GM18907 (cell line): ENCODE data around the gene TTC21B.

Experiments used
- ATAC-seq: cut with Tn5 transposase; IDR thresholded peaks from one replicate; pipeline ENCODE4 v1.9.1; 2021; ENCODE audit warnings: mild to moderate bottlenecking, moderate library complexity; ENCODE audit not compliant: unreplicated experiment

Gene TTC21B

GRCh38 chr2:165927353-165927752 is 26.2 kb downstream of the TTC21B start:
- no peak for ATAC-seq

GRCh38 chr2:165924946-165925345 is 28.6 kb downstream of the TTC21B start:
- no peak for ATAC-seq

GRCh38 chr2:165920748-165921147 is 32.8 kb downstream of the TTC21B start:
- ATAC-seq = no peak

- ATAC-seq = no peak
Measured at GRCh38 chr2:165913636-165914035, 39.9 kb downstream of the TTC21B start.

GRCh38 chr2:165911981-165912380 is 41.6 kb downstream of the TTC21B start:
- no peak for ATAC-seq

- ATAC-seq = no peak
Measured at GRCh38 chr2:165911231-165911630, 42.3 kb downstream of the TTC21B start.

GRCh38 chr2:165909466-165909865 is 44.1 kb downstream of the TTC21B start:
- no peak for ATAC-seq

GRCh38 chr2:165905854-165906253 is 47.7 kb downstream of the TTC21B start:
- ATAC-seq = no peak

GRCh38 chr2:165905269-165905668 is 48.3 kb downstream of the TTC21B start:
- ATAC-seq = no peak

- ATAC-seq = no peak
Measured at GRCh38 chr2:165904432-165904831, 49.1 kb downstream of the TTC21B start.

- no peak for ATAC-seq
Measured at GRCh38 chr2:165903406-165903805, 50.2 kb downstream of the TTC21B start.

- peak; percentile 45 for ATAC-seq
Measured at GRCh38 chr2:165902934-165903333, 50.6 kb downstream of the TTC21B start.

GRCh38 chr2:165901620-165902298 is 51.8 kb downstream of the TTC21B start:
- no peak for ATAC-seq

GRCh38 chr2:165899311-165899710 is 54.3 kb downstream of the TTC21B start:
- no peak for ATAC-seq

- ATAC-seq = no peak
Measured at GRCh38 chr2:165898381-165898780, 55.2 kb downstream of the TTC21B start.

- ATAC-seq = peak; percentile 81
Measured at GRCh38 chr2:165897726-165898125, 55.9 kb downstream of the TTC21B start.

GRCh38 chr2:165897074-165897473 is 56.5 kb downstream of the TTC21B start:
- no peak for ATAC-seq

GRCh38 chr2:165895974-165896373 is 57.6 kb downstream of the TTC21B start:
- ATAC-seq = peak; percentile 88

- no peak for ATAC-seq
Measured at GRCh38 chr2:165893556-165893955, 60.0 kb downstream of the TTC21B start.

GRCh38 chr2:165892526-165892925 is 61.0 kb downstream of the TTC21B start:
- no peak for ATAC-seq

- ATAC-seq = no peak
Measured at GRCh38 chr2:165891943-165892342, 61.6 kb downstream of the TTC21B start.

GRCh38 chr2:165891345-165891744 is 62.2 kb downstream of the TTC21B start:
- ATAC-seq = no peak

GRCh38 chr2:165889798-165890197 is 63.8 kb downstream of the TTC21B start:
- no peak for ATAC-seq
